ENCODE measurements around the gene FCSK. TPM values are rescaled to one million over a fixed set of nuclear protein-coding genes. Genes with fewer than 3 reads are reported as not detected.

The FCSK gene
- total and polyA plus RNA-seq, 10 of the 15 experiments (the other 5 are each of a cell fraction or from before 2014, with no cell fraction given) = 0.60 to 17.6 (median 7.4) TPM

DNA sequence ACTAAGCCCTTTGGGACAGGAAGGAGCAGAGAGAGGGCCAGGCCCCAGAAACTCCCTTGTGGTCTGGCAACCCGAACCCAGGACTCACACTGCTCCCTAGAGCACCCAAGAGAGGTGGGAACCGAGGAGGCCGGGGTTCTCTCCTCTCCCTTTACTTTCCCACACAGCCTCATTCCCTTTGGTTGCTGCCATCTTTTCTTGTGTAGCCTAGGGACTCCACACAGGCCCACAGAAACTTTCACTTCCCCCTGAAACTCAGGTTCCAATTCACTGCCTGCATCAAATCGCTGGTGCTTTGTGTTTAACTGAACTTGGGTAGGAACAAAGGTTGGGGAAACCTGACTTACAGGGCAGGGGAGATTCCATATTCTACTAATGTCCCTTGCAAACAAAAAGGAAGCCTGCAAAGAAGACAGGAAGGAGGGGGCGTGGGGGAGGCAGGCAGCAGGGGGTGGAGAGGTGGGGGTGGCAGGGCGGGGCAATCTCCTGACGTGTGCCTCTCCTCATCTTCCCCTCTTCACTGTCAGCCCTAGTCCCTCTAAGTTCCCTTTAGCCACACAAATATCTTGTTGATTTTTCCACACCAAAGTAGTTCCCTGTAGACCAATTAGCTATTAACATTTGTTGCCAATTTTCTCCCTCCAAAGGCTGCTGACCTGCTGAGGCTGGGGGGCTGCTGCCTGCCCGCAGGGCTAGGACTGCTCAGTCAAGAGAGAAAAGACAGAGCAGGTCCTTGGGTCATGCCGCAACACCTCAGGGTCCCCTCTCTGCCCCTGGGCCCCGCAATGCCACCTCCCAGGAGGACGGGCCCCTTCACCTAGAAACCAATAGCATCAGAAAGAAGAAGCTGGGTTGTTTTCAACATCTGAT, 23.5 kb upstream of the FCSK start:
- Histone ChIP-seq H3K4me1 (ENCODE audit: control insufficient read depth, insufficient read depth, low read length) (peaks cover 63% of the 10 kb centered on the region), H3K4me2 (ENCODE audit: control insufficient read depth, insufficient read depth) (peak overlapping the region; percentile 78), H3K27ac (ENCODE audit: control insufficient read depth, insufficient read depth) (peak overlapping the region; percentile 99), H3K4me3 (peak overlapping the region; percentile 67; the same call in 1 of the 2 replicates), H3K9ac (ENCODE audit: control insufficient read depth, insufficient read depth, low read length) (peak overlapping the region; percentile 78), H3K36me3 (ENCODE audit: control insufficient read depth in 2 of 2, insufficient read depth in 2 of 2, low read length in 1 of 2) (peaks cover 0 to 5% of the 10 kb centered on the region in 2 experiments; a peak in 1 of 4 replicates), H3K9me3 (replicated peaks; ENCODE audit: control insufficient read depth, insufficient read depth, low read length) (no peaks in the 10 kb centered on the region), H2AFZ (ENCODE audit: control insufficient read depth, low read depth, low read length) (no peak overlapping the region; the same call in 1 of the 2 replicates), H4K20me1 (ENCODE audit: control insufficient read depth, insufficient read depth) (no peaks in the 10 kb centered on the region), H3K27me3 (replicated peaks in 1 of 2; ENCODE audit: control insufficient read depth in 2 of 2, insufficient read depth in 2 of 2, low read length in 1 of 2) (no peaks in the 10 kb centered on the region), H3K79me2 (ENCODE audit: control insufficient read depth, insufficient read depth, low read length) (peaks cover 78% of the 10 kb centered on the region)
- in situ Hi-C loops (cut with MboI) = no loop called here
- peak; percentile 99 for DNase-seq (ENCODE audit: low read depth, low spot score)
- POLR2A ChIA-PET = interaction anchor here (0.5 to 4.9 kb wide), 12 partner anchors 12 to 1686 kb away, joined by 3 to 58 read pairs (median 6); partner anchors contain the start of genes COG4 and SF3B3
- peak; percentile 90 for FAIRE-seq
- intact Hi-C loops (cut with micrococcal nuclease; ENCODE audit: unreplicated experiment) = loop anchor here (1.0 to 10.0 kb wide), 5 partner anchors 14 to 866 kb away; partner anchors contain the start of gene NFAT5
- WGBS (ENCODE audit: insufficient coverage, insufficient replicate concordance, low lambda C conversion rate, missing lambda C conversion rate) = 1% methylated on average over 10 of the region's 11 CpGs
- no TSS peak for BruUV-seq (replicated peaks)
- SMC1A ChIA-PET (ENCODE audit: uncharacterized antibody, unreplicated experiment) = interaction anchor here (0.8 to 4.0 kb wide), 12 partner anchors 9 to 109 kb away, joined by 3 to 37 read pairs (median 14); partner anchors contain the start of genes COG4, FCSK and SF3B3
- ATAC-seq = peak; percentile 65
- CTCF ChIA-PET = interaction anchor here (1.1 to 1.7 kb wide), 2 partner anchors 25 to 110 kb away, joined by 3 to 5 read pairs; no protein-coding TSS in a partner anchor
- RAD21 ChIA-PET (ENCODE audit: unreplicated experiment) = interaction anchor here (0.6 to 3.9 kb wide), 11 partner anchors 12 to 104 kb away, joined by 3 to 38 read pairs (median 12); partner anchors contain the start of genes COG4, FCSK and SF3B3
- TF ChIP-seq, protein P1, sequence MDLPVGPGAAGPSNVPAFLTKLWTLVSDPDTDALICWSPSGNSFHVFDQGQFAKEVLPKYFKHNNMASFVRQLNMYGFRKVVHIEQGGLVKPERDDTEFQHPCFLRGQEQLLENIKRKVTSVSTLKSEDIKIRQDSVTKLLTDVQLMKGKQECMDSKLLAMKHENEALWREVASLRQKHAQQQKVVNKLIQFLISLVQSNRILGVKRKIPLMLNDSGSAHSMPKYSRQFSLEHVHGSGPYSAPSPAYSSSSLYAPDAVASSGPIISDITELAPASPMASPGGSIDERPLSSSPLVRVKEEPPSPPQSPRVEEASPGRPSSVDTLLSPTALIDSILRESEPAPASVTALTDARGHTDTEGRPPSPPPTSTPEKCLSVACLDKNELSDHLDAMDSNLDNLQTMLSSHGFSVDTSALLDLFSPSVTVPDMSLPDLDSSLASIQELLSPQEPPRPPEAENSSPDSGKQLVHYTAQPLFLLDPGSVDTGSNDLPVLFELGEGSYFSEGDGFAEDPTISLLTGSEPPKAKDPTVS (IDR thresholded peaks at IDR 0.05; ENCODE audit: low read depth, low read length) = no peak
- TF ChIP-seq ZNF622 (IDR thresholded peaks at IDR 0.05) = no peak
- peak; percentile 48 to 63; a peak in 2 of 4 replicates for TF ChIP-seq BHLHE40 (IDR thresholded peaks at IDR 0.05; ENCODE audit: borderline replicate concordance in 1 of 2, low read depth in 2 of 2, low read length in 1 of 2)
- no peak; the same call in 1 of the 2 replicates for TF ChIP-seq HDGF (IDR thresholded peaks at IDR 0.05)
- peak; percentile 99 for TF ChIP-seq SPI1 (IDR thresholded peaks at IDR 0.05; ENCODE audit: borderline replicate concordance, insufficient read depth, low read depth, low read length)
- TF ChIP-seq ZBED1 (IDR thresholded peaks at IDR 0.05; ENCODE audit: borderline replicate concordance) = peak; percentile 90; the same call in 1 of the 2 replicates
- no peak for TF ChIP-seq ZNF217 (IDR thresholded peaks at IDR 0.05)
- TF ChIP-seq, protein P2, sequence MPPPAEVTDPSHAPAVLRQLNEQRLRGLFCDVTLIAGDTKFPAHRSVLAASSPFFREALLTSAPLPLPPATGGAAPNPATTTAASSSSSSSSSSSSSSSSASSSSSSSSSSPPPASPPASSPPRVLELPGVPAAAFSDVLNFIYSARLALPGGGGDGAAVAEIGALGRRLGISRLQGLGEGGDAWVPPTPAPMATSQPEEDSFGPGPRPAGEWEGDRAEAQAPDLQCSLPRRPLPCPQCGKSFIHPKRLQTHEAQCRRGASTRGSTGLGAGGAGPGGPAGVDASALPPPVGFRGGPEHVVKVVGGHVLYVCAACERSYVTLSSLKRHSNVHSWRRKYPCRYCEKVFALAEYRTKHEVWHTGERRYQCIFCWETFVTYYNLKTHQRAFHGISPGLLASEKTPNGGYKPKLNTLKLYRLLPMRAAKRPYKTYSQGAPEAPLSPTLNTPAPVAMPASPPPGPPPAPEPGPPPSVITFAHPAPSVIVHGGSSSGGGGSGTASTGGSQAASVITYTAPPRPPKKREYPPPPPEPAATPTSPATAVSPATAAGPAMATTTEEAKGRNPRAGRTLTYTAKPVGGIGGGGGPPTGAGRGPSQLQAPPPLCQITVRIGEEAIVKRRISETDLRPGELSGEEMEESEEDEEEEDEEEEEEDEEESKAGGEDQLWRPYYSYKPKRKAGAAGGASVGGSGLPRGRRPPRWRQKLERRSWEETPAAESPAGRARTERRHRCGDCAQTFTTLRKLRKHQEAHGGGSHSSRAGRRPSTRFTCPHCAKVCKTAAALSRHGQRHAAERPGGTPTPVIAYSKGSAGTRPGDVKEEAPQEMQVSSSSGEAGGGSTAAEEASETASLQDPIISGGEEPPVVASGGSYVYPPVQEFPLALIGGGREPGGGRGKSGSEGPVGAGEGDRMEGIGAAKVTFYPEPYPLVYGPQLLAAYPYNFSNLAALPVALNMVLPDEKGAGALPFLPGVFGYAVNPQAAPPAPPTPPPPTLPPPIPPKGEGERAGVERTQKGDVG (CRISPR knock-in tag; IDR thresholded peaks at IDR 0.05) = no peak
- TF ChIP-seq SREBF1 (IDR thresholded peaks at IDR 0.05; ENCODE audit: low read length) = peak; percentile 17; the same call in 1 of the 2 replicates
- no peak for TF ChIP-seq WRNIP1 (IDR thresholded peaks at IDR 0.05; ENCODE audit: borderline replicate concordance, low read depth, low read length)
- TF ChIP-seq, protein P3, sequence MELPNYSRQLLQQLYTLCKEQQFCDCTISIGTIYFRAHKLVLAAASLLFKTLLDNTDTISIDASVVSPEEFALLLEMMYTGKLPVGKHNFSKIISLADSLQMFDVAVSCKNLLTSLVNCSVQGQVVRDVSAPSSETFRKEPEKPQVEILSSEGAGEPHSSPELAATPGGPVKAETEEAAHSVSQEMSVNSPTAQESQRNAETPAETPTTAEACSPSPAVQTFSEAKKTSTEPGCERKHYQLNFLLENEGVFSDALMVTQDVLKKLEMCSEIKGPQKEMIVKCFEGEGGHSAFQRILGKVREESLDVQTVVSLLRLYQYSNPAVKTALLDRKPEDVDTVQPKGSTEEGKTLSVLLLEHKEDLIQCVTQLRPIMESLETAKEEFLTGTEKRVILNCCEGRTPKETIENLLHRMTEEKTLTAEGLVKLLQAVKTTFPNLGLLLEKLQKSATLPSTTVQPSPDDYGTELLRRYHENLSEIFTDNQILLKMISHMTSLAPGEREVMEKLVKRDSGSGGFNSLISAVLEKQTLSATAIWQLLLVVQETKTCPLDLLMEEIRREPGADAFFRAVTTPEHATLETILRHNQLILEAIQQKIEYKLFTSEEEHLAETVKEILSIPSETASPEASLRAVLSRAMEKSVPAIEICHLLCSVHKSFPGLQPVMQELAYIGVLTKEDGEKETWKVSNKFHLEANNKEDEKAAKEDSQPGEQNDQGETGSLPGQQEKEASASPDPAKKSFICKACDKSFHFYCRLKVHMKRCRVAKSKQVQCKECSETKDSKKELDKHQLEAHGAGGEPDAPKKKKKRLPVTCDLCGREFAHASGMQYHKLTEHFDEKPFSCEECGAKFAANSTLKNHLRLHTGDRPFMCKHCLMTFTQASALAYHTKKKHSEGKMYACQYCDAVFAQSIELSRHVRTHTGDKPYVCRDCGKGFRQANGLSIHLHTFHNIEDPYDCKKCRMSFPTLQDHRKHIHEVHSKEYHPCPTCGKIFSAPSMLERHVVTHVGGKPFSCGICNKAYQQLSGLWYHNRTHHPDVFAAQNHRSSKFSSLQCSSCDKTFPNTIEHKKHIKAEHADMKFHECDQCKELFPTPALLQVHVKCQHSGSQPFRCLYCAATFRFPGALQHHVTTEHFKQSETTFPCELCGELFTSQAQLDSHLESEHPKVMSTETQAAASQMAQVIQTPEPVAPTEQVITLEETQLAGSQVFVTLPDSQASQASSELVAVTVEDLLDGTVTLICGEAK (IDR thresholded peaks at IDR 0.05; ENCODE audit: borderline replicate concordance) = peak; percentile 61; the same call in 1 of the 2 replicates
- TF ChIP-seq SMAD5 (IDR thresholded peaks at IDR 0.05; ENCODE audit: low read depth) = 0 out of 2 replicates have a peak, but pooled peaks have one; percentile 19
